ENCODE results near the gene CACNA1D.

GRCh38 chr3:53511246-53511645 lies 16.8 kb downstream of the CACNA1D start:
- TF ChIP-seq CTCF (conservative IDR thresholded peaks at IDR 0.05 in 1 of 2, IDR thresholded peaks at IDR 0.05 in 1 of 2; ENCODE audit: low read depth in 1 of 2, low read length in 2 of 2) (no peak), EZH2 (IDR thresholded peaks at IDR 0.05; ENCODE audit: low read length, missing control alignments) (no peak)
